K562 (cell line): ENCODE data around the gene TSC22D2. TPM values are rescaled to one million over a fixed set of nuclear protein-coding genes. Genes with fewer than 3 reads are reported as not detected.

ENCODE experiments used
- ATAC-seq: fragments of 200-7000 bp; cut with Tn5 transposase; 3 replicates; pipeline ENCODE4 v1.9.1; 2020; ENCODE audit warnings: moderate library complexity
- BruUV-seq: library from RNA; stranded (reverse); fragments of 400-500 nt; replicated peaks from 2 replicates; lab custom pipeline; 2021; lab: Mats Ljungman, UMichigan
- CTCF ChIA-PET: fragments of 300-600 bp; formaldehyde crosslinking; extraction: SDS; loops from one replicate; lab custom pipeline; 2021; ENCODE audit warnings: low intra/inter-chr PET ratio; lab: Yijun Ruan, JAX
- POLR2A ChIA-PET: fragments of 300-600, 350-650 bp; sonication (Branson Sonifier 250); formaldehyde crosslinking; extraction: SDS; loops from one replicate; lab custom pipeline; 2021; ENCODE audit warnings: antibody characterized with exemption, inconsistent platforms; lab: Yijun Ruan, JAX
- DNase-seq, 4 experiments: peaks; one replicate each; pipeline versions ENCODE4 v3.0.0 to v3.0.0-alpha.2; 2011 to 2018; ENCODE audit warnings: low spot score in 3 of 4, mixed read lengths in 3 of 4; ENCODE audit errors: extremely low read depth in 1 of 4
- FAIRE-seq: peaks from 2 replicates; lab custom pipeline; 2011; peaks lifted over from hg19 to GRCh38; lab: Jason Lieb, UNC
- H2AFZ ChIP-seq: 2 replicates; pipeline ENCODE4 v1.6.0; 2011; ENCODE audit warnings: low read depth, low read length, control low read depth, inconsistent platforms
- H3K27ac ChIP-seq: fragments of 200-600 bp; 3 replicates; pipeline ENCODE4 v1.8.0; 2011; ENCODE audit warnings: low read depth, mild to moderate bottlenecking, control low read depth, inconsistent platforms, low read length, moderate library complexity, mixed read lengths; ENCODE audit errors: extremely low read depth
- H3K27me3 ChIP-seq, 2 experiments: fragments of 300-600 bp in 1 of 2; 2 replicates in 1 of 2; 3 replicates in 1 of 2; pipeline versions ENCODE4 v1.6.0 to v1.8.0; 2011; ENCODE audit warnings: inconsistent platforms in 2 of 2, low read length in 2 of 2, mild to moderate bottlenecking in 1 of 2, mixed read lengths in 1 of 2, moderate library complexity in 1 of 2; ENCODE audit not compliant: control insufficient read depth in 2 of 2, insufficient read depth in 2 of 2
- H3K36me3 ChIP-seq: fragments of 300-600 bp; 3 replicates; pipeline ENCODE4 v1.8.0; 2011; ENCODE audit warnings: mild to moderate bottlenecking, low read length, inconsistent platforms; ENCODE audit not compliant: control insufficient read depth, insufficient read depth
- H3K4me1 ChIP-seq, 2 experiments: fragments of 200-600 bp in 1 of 2; replicated peaks in 1 of 2; 2 replicates in 1 of 2; 3 replicates in 1 of 2; pipeline versions ENCODE4 v1.5.1 to v1.8.0; 2011; ENCODE audit warnings: inconsistent platforms in 2 of 2, low read length in 2 of 2, mild to moderate bottlenecking in 1 of 2, mixed read lengths in 1 of 2, moderate library complexity in 1 of 2; ENCODE audit not compliant: control insufficient read depth in 2 of 2, insufficient read depth in 2 of 2
- H3K4me2 ChIP-seq: 2 replicates; pipeline ENCODE4 v1.6.1; 2011; ENCODE audit warnings: low read length, control low read depth, inconsistent platforms, mixed read lengths; ENCODE audit not compliant: insufficient read depth
- H3K4me3 ChIP-seq: fragments of 200-600 bp; sonication (generic), shearing (Covaris generic); 2 replicates; pipeline ENCODE4 v1.5.1; 2016; ENCODE audit warnings: control low read depth, inconsistent platforms
- H3K79me2 ChIP-seq: fragments of 200-600 bp; 3 replicates; pipeline ENCODE4 v1.8.0; 2011; ENCODE audit warnings: low read length, inconsistent platforms; ENCODE audit not compliant: control insufficient read depth, insufficient read depth
- H3K9ac ChIP-seq, 2 experiments: 2 replicates each; pipeline versions ENCODE4 v1.6.0 to v1.6.1; 2011; ENCODE audit warnings: low read depth in 2 of 2, low read length in 2 of 2, control low read depth in 1 of 2, inconsistent platforms in 1 of 2, mild to moderate bottlenecking in 1 of 2, mixed read lengths in 1 of 2; ENCODE audit not compliant: insufficient read depth in 1 of 2
- H3K9me1 ChIP-seq: one replicate; pipeline ENCODE4 v1.6.0; 2011; ENCODE audit warnings: inconsistent platforms, mild to moderate bottlenecking, low read length, moderate library complexity; ENCODE audit not compliant: control insufficient read depth, insufficient read depth
- H3K9me3 ChIP-seq: replicated peaks from 2 replicates; pipeline ENCODE4 v1.5.1; 2011; ENCODE audit warnings: low read depth, low read length, inconsistent platforms; ENCODE audit not compliant: control insufficient read depth, insufficient read depth
- H4K20me1 ChIP-seq: replicated peaks from 2 replicates; pipeline ENCODE4 v1.6.1; 2011; ENCODE audit warnings: low read length, inconsistent platforms, mixed read lengths; ENCODE audit not compliant: control insufficient read depth, insufficient read depth
- COPS2 ChIP-seq: fragments of 450-650 bp; conservative IDR thresholded peaks from 2 replicates; pipeline ENCODE4 v1.6.1; 2016; ENCODE audit warnings: mild to moderate bottlenecking, moderate library complexity
- KDM1A ChIP-seq, 2 experiments: fragments of 450-650 bp; IDR thresholded peaks; 2 replicates each; pipeline ENCODE4 v1.6.1; 2016; ENCODE audit warnings: mild to moderate bottlenecking in 2 of 2
- RCOR1 ChIP-seq, 2 experiments: IDR thresholded peaks; 2 replicates each; pipeline ENCODE4 v1.6.1; 2012; ENCODE audit warnings: low read depth in 2 of 2, low read length in 2 of 2, borderline replicate concordance in 1 of 2, improper control_type of control experiment in 1 of 2
- SNAPC5 ChIP-seq: fragments of 250-450 bp; sonication (Bioruptor Pico); IDR thresholded peaks from 2 replicates; pipeline ENCODE4 v1.8.0; 2021; ENCODE audit warnings: moderate library complexity, mild to moderate bottlenecking, inconsistent platforms
- TSHZ1 ChIP-seq: fragments of 250-450 bp; sonication (Bioruptor Pico); IDR thresholded peaks from 2 replicates; pipeline ENCODE4 v1.4.0; 2020; ENCODE audit warnings: mild to moderate bottlenecking, moderate library complexity
- ZNF518B ChIP-seq: fragments of 250-450 bp; sonication (Bioruptor Pico); IDR thresholded peaks from 2 replicates; pipeline ENCODE4 v1.5.0; 2021; ENCODE audit warnings: mild to moderate bottlenecking, moderate library complexity
- WGBS: fragments of 100-300 bp; shearing (Covaris generic); methylation state at CpG from one replicate; pipeline ENCODE4 v1.1.6; 2016; ENCODE audit warnings: low coverage, mixed read lengths; ENCODE audit not compliant: insufficient coverage; ENCODE audit errors: missing lambda C conversion rate; 5-methylcytosine and 5-hydroxymethylcytosine counted together
- in situ Hi-C: fragments of 300-500 bp; cut with MboI; formaldehyde crosslinking; loops from 4 replicates; pipeline ENCODE4 v1.15.0; 2018; ENCODE audit warnings: inconsistent platforms, mixed read lengths
- intact Hi-C: fragments of 100-400 bp; cut with micrococcal nuclease; formaldehyde crosslinking; loops from 2 replicates; pipeline ENCODE4 v1.14.2; 2022
- polyA plus RNA-seq, 8 experiments: library from polyadenylated mRNA; depleted of rRNA in 4 of 8; stranded (reverse) in 5 of 8; unstranded in 3 of 8; fragments of >200 nt; fragmentation: Nextera tagmentation in 2 of 8; fragmentation: Illumina TruSeq in 1 of 8; extraction: Ambion mirVana in 2 of 8; extraction: Trizol in 1 of 8; gene quantifications; 2 replicates each; pipeline versions ENCODE4 v1.2.1 to v1.2.3, GENCODE V29; 2011 to 2014; ENCODE audit warnings: inconsistent platforms in 1 of 8, missing spikeins in 1 of 8
- total RNA-seq, 7 experiments: library from RNA; depleted of rRNA in 6 of 7; stranded (reverse); fragments of >200 nt in 6 of 7; fragmentation: Illumina TruSeq in 2 of 7; extraction: Trizol in 2 of 7; gene quantifications; 2 replicates each; pipeline versions ENCODE4 v1.2.1 to v1.2.3, GENCODE V29; 2011 to 2021; ENCODE audit warnings: low replicate concordance in 1 of 7

Gene TSC22D2
- total and polyA plus RNA-seq, 9 of the 15 experiments (the other 6 are each of a cell fraction or from before 2014, with no cell fraction given) = 5.5 to 44.0 (median 19.3) TPM

GRCh38 chr3:150385296-150386242 lies 22.5 kb upstream of the TSC22D2 start:
- no peaks in the 10 kb centered on the region for H3K79me2 ChIP-seq
- H3K4me2 ChIP-seq = peak overlapping the region; percentile 50; the same call in 1 of the 2 replicates
- intact Hi-C loops (no loop called here), in situ Hi-C loops (no loop called here)
- peaks cover 3 to 9% of the 10 kb centered on the region in 2 experiments; a peak in 3 of 5 replicates for H3K4me1 ChIP-seq
- no peaks in the 10 kb centered on the region for H3K9me1 ChIP-seq
- peak overlapping the region; percentile 95 for H2AFZ ChIP-seq
- H4K20me1 ChIP-seq = no peaks in the 10 kb centered on the region
- no peaks in the 10 kb centered on the region for H3K36me3 ChIP-seq
- no TSS peak for BruUV-seq
- peak; percentile 24 for ATAC-seq
- FAIRE-seq = no peak
- no peaks in the 10 kb centered on the region for H3K27me3 ChIP-seq
- DNase-seq = no peak
- no peaks in the 10 kb centered on the region for H3K9me3 ChIP-seq
- H3K4me3 ChIP-seq = no peak overlapping the region
- no peak overlapping the region for H3K27ac ChIP-seq
- peak overlapping the region in 1 of 2 experiments; percentile 23; a peak in 1 of 4 replicates for H3K9ac ChIP-seq
- POLR2A ChIA-PET = interaction anchor here (0.9 to 1.4 kb wide), 4 partner anchors 10 to 160 kb away, joined by 3 to 7 read pairs (median 4); partner anchors contain the start of genes EIF2A and SERP1
- CTCF ChIA-PET = no interaction called here
- WGBS = 23% methylated on average over 6 of the region's 6 CpGs
- TF ChIP-seq KDM1A (IDR thresholded peaks at IDR 0.05) (peak; percentile 26 to 55; a peak in 1 of 4 replicates), COPS2 (no peak), SNAPC5 (CRISPR knock-in tag) (no peak), TSHZ1 (CRISPR knock-in tag) (no peak), RCOR1 (IDR thresholded peaks at IDR 0.05; ENCODE audit: borderline replicate concordance in 1 of 2, low read depth in 2 of 2, low read length in 2 of 2) (peak in 1 of 2 experiments; percentile 50; a peak in 1 of 4 replicates), ZNF518B (CRISPR knock-in tag) (no peak)
